Activated CD4-positive, alpha-beta memory T cell treated with anti-CD3 and anti-CD28 coated beads, Interleukin-2, amount 10 ng/mL, durations not matched to agents 7 days and 5 days (primary cell): ENCODE results near the gene PITHD1. TPM values are rescaled to one million over a fixed set of nuclear protein-coding genes. Genes with fewer than 3 reads are reported as not detected.
"Not testable (repeated sequence)": the region's sequence is repeated elsewhere in the genome, so short reads cannot be mapped to it uniquely, and the experiment has no call there.

ENCODE experiments used
- CTCF ChIA-PET: fragments of 350-600 bp; sonication (Branson Sonifier 250); formaldehyde crosslinking; loops from one replicate; lab custom pipeline; 2021; ENCODE audit warnings: antibody characterized with exemption, inconsistent platforms; lab: Charles Lee
- POLR2A ChIA-PET: fragments of 350-600 bp; sonication (Branson Sonifier 250); formaldehyde crosslinking; loops from one replicate; lab custom pipeline; 2021; ENCODE audit warnings: antibody characterized with exemption; lab: Charles Lee
- DNase-seq: peaks from one replicate; pipeline ENCODE4 v3.0.0-alpha.2; 2020
- H3K27ac Mint-ChIP-seq: one replicate; pipeline ENCODE4 v1.8.0; 2021; ENCODE audit warnings: mild to moderate bottlenecking, mixed read lengths
- H3K27me3 Mint-ChIP-seq: one replicate; pipeline ENCODE4 v1.8.0; 2021; ENCODE audit warnings: mixed read lengths
- H3K36me3 Mint-ChIP-seq: one replicate; pipeline ENCODE4 v1.8.0; 2021; ENCODE audit warnings: low read depth, mixed read lengths
- H3K4me1 Mint-ChIP-seq: one replicate; pipeline ENCODE4 v1.8.0; 2021; ENCODE audit warnings: mixed read lengths
- H3K4me3 Mint-ChIP-seq: one replicate; pipeline ENCODE4 v1.8.0; 2021; ENCODE audit warnings: mild to moderate bottlenecking, mixed read lengths
- H3K9me3 Mint-ChIP-seq: one replicate; pipeline ENCODE4 v1.8.0; 2021; ENCODE audit warnings: mixed read lengths
- total RNA-seq, 2 experiments: library from RNA; stranded (reverse); gene quantifications; one replicate each; pipeline ENCODE4 v1.2.3, GENCODE V29; 2021

Gene PITHD1
- total RNA-seq, 2 experiments from 2014 or later, result 50.0 to 51.6 TPM

GRCh38 chr1:23776217-23776616 lies 2.0 kb upstream of the PITHD1 start:
- CTCF ChIA-PET, result interaction anchor here (0.9 to 1.4 kb wide), 3 partner anchors 22 to 34 kb away, joined by 3 to 7 read pairs (median 4); no protein-coding TSS in a partner anchor
- H3K4me1 Mint-ChIP-seq, result peaks cover 59% of the 10 kb centered on the region
- H3K27ac Mint-ChIP-seq, result no peak overlapping the region
- H3K9me3 Mint-ChIP-seq, result no peaks in the 10 kb centered on the region
- POLR2A ChIA-PET, result interaction anchor here (1.4 to 6.1 kb wide), 4 partner anchors 9 to 183 kb away, joined by 3 to 115 read pairs (median 4); partner anchors contain the start of gene LYPLA2
- H3K36me3 Mint-ChIP-seq, result peaks cover 5% of the 10 kb centered on the region
- DNase-seq, result no peak
- H3K27me3 Mint-ChIP-seq, result no peaks in the 10 kb centered on the region
- H3K4me3 Mint-ChIP-seq, result no peak overlapping the region

- POLR2A ChIA-PET, result interaction anchor here (0.5 to 6.1 kb wide), 8 partner anchors 11 to 1815 kb away, joined by 3 to 115 read pairs (median 14); partner anchors contain the start of genes ELOA, GALE, HMGCL and LYPLA2
- Mint-ChIP-seq H3K27ac (peak overlapping the region; percentile 70), H3K4me1 (peaks cover 49% of the 10 kb centered on the region), H3K9me3 (no peaks in the 10 kb centered on the region), H3K36me3 (peaks cover 20% of the 10 kb centered on the region), H3K27me3 (no peaks in the 10 kb centered on the region), H3K4me3 (peak overlapping the region; percentile 83)
- no peak for DNase-seq
- CTCF ChIA-PET, result interaction anchor here (0.7 to 1.8 kb wide), 10 partner anchors 8 to 240 kb away, joined by 3 to 10 read pairs (median 6); partner anchors contain the start of gene GALE
Measured at GRCh38 chr1:23779826-23780371, 1.7 kb downstream of the PITHD1 start.

GRCh38 chr1:23783141-23783540 lies 4.9 kb downstream of the PITHD1 start:
- POLR2A ChIA-PET, result interaction anchor here (1.2 kb wide), 1 partner anchor 42 kb away, joined by 4 read pairs; the partner anchor contains the start of gene HMGCL
- not testable (repeated sequence) for H3K27me3 Mint-ChIP-seq, DNase-seq, H3K4me3 Mint-ChIP-seq, H3K27ac Mint-ChIP-seq, H3K9me3 Mint-ChIP-seq
- H3K36me3 Mint-ChIP-seq, result peaks cover 49% of the 10 kb centered on the region
- H3K4me1 Mint-ChIP-seq, result peaks cover 30% of the 10 kb centered on the region
- CTCF ChIA-PET, result interaction anchor here (1.9 kb wide), 1 partner anchor 11 kb away, joined by 8 read pairs; no protein-coding TSS in a partner anchor

GRCh38 chr1:23784846-23785245 lies 6.6 kb downstream of the PITHD1 start:
- no peak overlapping the region for H3K4me3 Mint-ChIP-seq
- no peak for DNase-seq
- no peaks in the 10 kb centered on the region for H3K9me3 Mint-ChIP-seq
- no peaks in the 10 kb centered on the region for H3K27me3 Mint-ChIP-seq
- POLR2A ChIA-PET, result interaction anchor here (1.0 kb wide), 1 partner anchor 10 kb away, joined by 3 read pairs; no protein-coding TSS in a partner anchor
- H3K36me3 Mint-ChIP-seq, result peaks cover 57% of the 10 kb centered on the region
- CTCF ChIA-PET, result interaction anchor here (1.1 to 2.3 kb wide), 3 partner anchors 10 to 26 kb away, joined by 3 to 5 read pairs (median 4); no protein-coding TSS in a partner anchor
- H3K4me1 Mint-ChIP-seq, result peaks cover 22% of the 10 kb centered on the region
- peak overlapping the region; percentile 58 for H3K27ac Mint-ChIP-seq

GRCh38 chr1:23787701-23788100 lies 9.5 kb downstream of the PITHD1 start:
- Mint-ChIP-seq H3K4me3 (no peak overlapping the region), H3K27ac (no peak overlapping the region), H3K9me3 (no peaks in the 10 kb centered on the region), H3K4me1 (peaks cover 36% of the 10 kb centered on the region), H3K27me3 (no peaks in the 10 kb centered on the region), H3K36me3 (peaks cover 57% of the 10 kb centered on the region)
- ChIA-PET POLR2A (interaction anchor here (7.3 to 9.3 kb wide), 2 partner anchors 9 to 13 kb away, joined by 84 to 115 read pairs; partner anchors contain the start of genes GALE and PITHD1), CTCF (interaction anchor here (1.5 to 2.7 kb wide), 2 partner anchors 8 to 13 kb away, joined by 4 to 10 read pairs; no protein-coding TSS in a partner anchor)
- no peak for DNase-seq

- peaks cover 60% of the 10 kb centered on the region for H3K36me3 Mint-ChIP-seq
- CTCF ChIA-PET, result interaction anchor here (1.2 to 3.2 kb wide), 5 partner anchors 9 to 23 kb away, joined by 3 to 11 read pairs (median 6); no protein-coding TSS in a partner anchor
- no peak overlapping the region for H3K4me3 Mint-ChIP-seq
- H3K9me3 Mint-ChIP-seq, result no peaks in the 10 kb centered on the region
- no peaks in the 10 kb centered on the region for H3K27me3 Mint-ChIP-seq
- H3K27ac Mint-ChIP-seq, result peak overlapping the region; percentile 22
- POLR2A ChIA-PET, result interaction anchor here (7.3 to 9.3 kb wide), 2 partner anchors 10 to 12 kb away, joined by 84 to 115 read pairs; partner anchors contain the start of genes GALE and PITHD1
- no peak for DNase-seq
- H3K4me1 Mint-ChIP-seq, result peaks cover 41% of the 10 kb centered on the region
Measured at GRCh38 chr1:23788695-23789094, 10.5 kb downstream of the PITHD1 start.

GRCh38 chr1:23790696-23791515 lies 12.7 kb downstream of the PITHD1 start, which contains the start of gene LYPLA2:
TSS of gene LYPLA2 (plus strand) at chr1:23791145. CDS start at chr1:23792683, 1,538 bp downstream.
- peak within 1 kb of the TSS; percentile 91 for H3K27ac Mint-ChIP-seq
- peak within 1 kb of the TSS; percentile 94 for H3K4me3 Mint-ChIP-seq
- DNase-seq, result peak; percentile 90
- H3K4me1 Mint-ChIP-seq, result peaks cover 32% of the 10 kb centered on the region
- no peaks in the 10 kb centered on the region for H3K9me3 Mint-ChIP-seq
- no peaks in the 10 kb centered on the region for H3K27me3 Mint-ChIP-seq
- CTCF ChIA-PET, result interaction anchor here (0.7 to 3.2 kb wide), 6 partner anchors 12 to 19 kb away, joined by 3 to 11 read pairs (median 4); partner anchors contain the start of gene PITHD1
- H3K36me3 Mint-ChIP-seq, result peaks cover 56% of the 10 kb centered on the region
- POLR2A ChIA-PET, result interaction anchor here (0.8 to 9.3 kb wide), 9 partner anchors 10 to 190 kb away, joined by 3 to 115 read pairs (median 3); partner anchors contain the start of genes ELOA, GALE, PITHD1 and PNRC2

- Mint-ChIP-seq H3K4me1 (peaks cover 33% of the 10 kb centered on the region), H3K4me3 (peak overlapping the region; percentile 94), H3K27me3 (no peaks in the 10 kb centered on the region), H3K9me3 (no peaks in the 10 kb centered on the region), H3K27ac (peak overlapping the region; percentile 91), H3K36me3 (peaks cover 52% of the 10 kb centered on the region)
- CTCF ChIA-PET, result interaction anchor here (0.8 to 3.2 kb wide), 5 partner anchors 8 to 20 kb away, joined by 3 to 11 read pairs (median 4); partner anchors contain the start of genes GALE and PITHD1
- peak; percentile 45 for DNase-seq
- POLR2A ChIA-PET, result interaction anchor here (0.7 to 9.3 kb wide), 7 partner anchors 9 to 169 kb away, joined by 3 to 115 read pairs (median 7); partner anchors contain the start of genes ELOA, GALE, PITHD1 and PNRC2
Measured at GRCh38 chr1:23791516-23792047, 13.4 kb downstream of the PITHD1 start.

- Mint-ChIP-seq H3K4me1 (peaks cover 35% of the 10 kb centered on the region), H3K27me3 (no peaks in the 10 kb centered on the region), H3K9me3 (no peaks in the 10 kb centered on the region), H3K36me3 (peaks cover 50% of the 10 kb centered on the region), H3K27ac (peak overlapping the region; percentile 91), H3K4me3 (peak overlapping the region; percentile 94)
- CTCF ChIA-PET, result interaction anchor here (0.8 to 2.1 kb wide), 4 partner anchors 8 to 20 kb away, joined by 3 to 10 read pairs (median 4); partner anchors contain the start of genes GALE and PITHD1
- no peak for DNase-seq
- POLR2A ChIA-PET, result interaction anchor here (0.7 to 9.3 kb wide), 6 partner anchors 8 to 168 kb away, joined by 3 to 115 read pairs (median 10); partner anchors contain the start of genes ELOA, GALE, PITHD1 and PNRC2
Measured at GRCh38 chr1:23792151-23792945, 14.1 kb downstream of the PITHD1 start.

GRCh38 chr1:23793018-23793781 lies 15.0 kb downstream of the PITHD1 start:
- ChIA-PET POLR2A (interaction anchor here (1.3 to 9.3 kb wide), 4 partner anchors 8 to 167 kb away, joined by 4 to 115 read pairs (median 48); partner anchors contain the start of genes GALE, HMGCL, PITHD1 and PNRC2), CTCF (interaction anchor here (2.1 kb wide), 1 partner anchor 21 kb away, joined by 10 read pairs; no protein-coding TSS in a partner anchor)
- peaks cover 46% of the 10 kb centered on the region for H3K36me3 Mint-ChIP-seq
- peak overlapping the region; percentile 27 for H3K4me3 Mint-ChIP-seq
- no peaks in the 10 kb centered on the region for H3K9me3 Mint-ChIP-seq
- DNase-seq, result peak; percentile 49
- peaks cover 35% of the 10 kb centered on the region for H3K4me1 Mint-ChIP-seq
- H3K27me3 Mint-ChIP-seq, result no peaks in the 10 kb centered on the region
- no peak overlapping the region for H3K27ac Mint-ChIP-seq
